ENCODE data around the gene LRP1. TPM values are rescaled to one million over a fixed set of nuclear protein-coding genes. Genes with fewer than 3 reads are reported as not detected.

Gene LRP1
- total and polyA plus RNA-seq, 2 of the 13 experiments (the other 11 are each of a cell fraction or from before 2014, with no cell fraction given) = 14.7 to 30.8 TPM

GRCh38 chr12:57183939-57184725, 55.8 kb downstream of the LRP1 start:
- Histone ChIP-seq H3K4me3 (replicated peaks in 1 of 3; ENCODE audit: insufficient read depth in 1 of 3, low read depth in 2 of 3, low read length in 3 of 3) (no peak overlapping the region), H4K20me1 (ENCODE audit: insufficient read depth, low read length) (no peaks in the 10 kb centered on the region), H3K4me1 (ENCODE audit: insufficient read depth, low read length) (no peaks in the 10 kb centered on the region), H3K4me2 (ENCODE audit: low read depth, low read length) (no peak overlapping the region), H3K36me3 (replicated peaks in 1 of 2; ENCODE audit: control insufficient read depth in 1 of 2, insufficient read depth in 2 of 2, low read length in 2 of 2) (peaks cover 65 to 90% of the 10 kb centered on the region in 2 experiments), H2AFZ (ENCODE audit: low read length) (no peak overlapping the region), H3K27me3 (ENCODE audit: control insufficient read depth in 1 of 2, insufficient read depth in 2 of 2, low read length in 2 of 2) (no peaks in the 10 kb centered on the region), H3K27ac (ENCODE audit: extremely low read length, insufficient read depth, low read length) (no peak overlapping the region), H3K79me2 (ENCODE audit: insufficient read depth, low read length) (no peaks in the 10 kb centered on the region), H3K9ac (ENCODE audit: insufficient read depth, low read depth, low read length) (no peak overlapping the region), H3K9me3 (ENCODE audit: low read length) (no peaks in the 10 kb centered on the region)
- BruUV-seq (replicated peaks) = no TSS peak
- ATAC-seq = no peak
- WGBS (ENCODE audit: low lambda C conversion rate) = 96% methylated on average over 11 of the region's 22 CpGs
- no peak for FAIRE-seq
- DNase-seq (ENCODE audit: low spot score) = no peak
- in situ Hi-C loops (cut with HindIII; ENCODE audit: extremely low pct_ligation_motif_present, low pct_unique_long_range_greater_than_20kb) (no loop called here), intact Hi-C loops (cut with micrococcal nuclease; ENCODE audit: unreplicated experiment) (loop anchor here (1.0 kb wide), 1 partner anchor 60 kb away; no protein-coding TSS in a partner anchor)
- TF ChIP-seq AGO2 (optimal IDR thresholded peaks at IDR 0.05; ENCODE audit: low read depth, low read length) (peak; percentile 10), ARHGAP35 (CRISPR knock-in tag; IDR thresholded peaks at IDR 0.05; ENCODE audit: borderline replicate concordance) (no peak), KLF16 (CRISPR knock-in tag; IDR thresholded peaks at IDR 0.05) (no peak)
- ChIA-PET POLR2A (interaction anchor here (1.3 to 4.7 kb wide), 3 partner anchors 10 to 57 kb away, joined by 3 to 36 read pairs (median 6); partner anchors contain the start of gene LRP1), CTCF (ENCODE audit: low intra/inter-chr PET ratio, low total read pairs) (interaction anchor here (1.7 to 4.0 kb wide), 2 partner anchors 60 to 72 kb away, joined by 7 to 37 read pairs; no protein-coding TSS in a partner anchor)

GRCh38 chr12:57185403-57185802, 57.1 kb downstream of the LRP1 start:
- TF ChIP-seq HHEX (CRISPR knock-in tag; IDR thresholded peaks at IDR 0.05) (no peak), TFE3 (CRISPR knock-in tag; IDR thresholded peaks at IDR 0.05) (no peak), RBFOX2 (IDR thresholded peaks at IDR 0.05; ENCODE audit: low read depth, low read length) (0 out of 2 replicates have a peak, but pooled peaks have one; percentile 33), LCORL (IDR thresholded peaks at IDR 0.05) (no peak), LCORL (CRISPR knock-in tag; IDR thresholded peaks at IDR 0.05) (no peak), AGO2 (optimal IDR thresholded peaks at IDR 0.05; ENCODE audit: low read depth, low read length) (peak; percentile 52)
- TF ChIP-seq, protein P1, sequence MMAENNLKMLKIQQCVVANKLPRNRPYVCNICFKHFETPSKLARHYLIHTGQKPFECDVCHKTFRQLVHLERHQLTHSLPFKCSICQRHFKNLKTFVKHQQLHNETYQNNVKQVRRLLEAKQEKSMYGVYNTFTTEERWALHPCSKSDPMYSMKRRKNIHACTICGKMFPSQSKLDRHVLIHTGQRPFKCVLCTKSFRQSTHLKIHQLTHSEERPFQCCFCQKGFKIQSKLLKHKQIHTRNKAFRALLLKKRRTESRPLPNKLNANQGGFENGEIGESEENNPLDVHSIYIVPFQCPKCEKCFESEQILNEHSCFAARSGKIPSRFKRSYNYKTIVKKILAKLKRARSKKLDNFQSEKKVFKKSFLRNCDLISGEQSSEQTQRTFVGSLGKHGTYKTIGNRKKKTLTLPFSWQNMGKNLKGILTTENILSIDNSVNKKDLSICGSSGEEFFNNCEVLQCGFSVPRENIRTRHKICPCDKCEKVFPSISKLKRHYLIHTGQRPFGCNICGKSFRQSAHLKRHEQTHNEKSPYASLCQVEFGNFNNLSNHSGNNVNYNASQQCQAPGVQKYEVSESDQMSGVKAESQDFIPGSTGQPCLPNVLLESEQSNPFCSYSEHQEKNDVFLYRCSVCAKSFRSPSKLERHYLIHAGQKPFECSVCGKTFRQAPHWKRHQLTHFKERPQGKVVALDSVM (CRISPR knock-in tag; IDR thresholded peaks at IDR 0.05) = no peak
- TF ChIP-seq, protein P2, sequence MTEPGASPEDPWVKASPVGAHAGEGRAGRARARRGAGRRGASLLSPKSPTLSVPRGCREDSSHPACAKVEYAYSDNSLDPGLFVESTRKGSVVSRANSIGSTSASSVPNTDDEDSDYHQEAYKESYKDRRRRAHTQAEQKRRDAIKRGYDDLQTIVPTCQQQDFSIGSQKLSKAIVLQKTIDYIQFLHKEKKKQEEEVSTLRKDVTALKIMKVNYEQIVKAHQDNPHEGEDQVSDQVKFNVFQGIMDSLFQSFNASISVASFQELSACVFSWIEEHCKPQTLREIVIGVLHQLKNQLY (CRISPR knock-in tag; IDR thresholded peaks at IDR 0.05) = no peak
- BruUV-seq (replicated peaks) = no TSS peak
- no peaks in the 10 kb centered on the region; a peak in 1 of 5 replicates for H3K27me3 ChIP-seq (ENCODE audit: control insufficient read depth in 1 of 2, insufficient read depth in 2 of 2, low read length in 2 of 2)
- H3K4me3 ChIP-seq (replicated peaks in 1 of 3; ENCODE audit: insufficient read depth in 1 of 3, low read depth in 2 of 3, low read length in 3 of 3) = no peak overlapping the region
- no peak overlapping the region for H2AFZ ChIP-seq (ENCODE audit: low read length)
- 98% methylated on average over 16 of the region's 25 CpGs for WGBS (ENCODE audit: low lambda C conversion rate)
- H3K27ac ChIP-seq (ENCODE audit: extremely low read length, insufficient read depth, low read length) = no peak overlapping the region
- peaks cover 62 to 89% of the 10 kb centered on the region in 2 experiments for H3K36me3 ChIP-seq (replicated peaks in 1 of 2; ENCODE audit: control insufficient read depth in 1 of 2, insufficient read depth in 2 of 2, low read length in 2 of 2)
- ChIA-PET POLR2A (no interaction called here), CTCF (ENCODE audit: low intra/inter-chr PET ratio, low total read pairs) (interaction anchor here (4.0 kb wide), 1 partner anchor 61 kb away, joined by 37 read pairs; no protein-coding TSS in a partner anchor)
- intact Hi-C loops (cut with micrococcal nuclease; ENCODE audit: unreplicated experiment) = no loop called here
- DNase-seq (ENCODE audit: low spot score) = no peak
- H3K79me2 ChIP-seq (ENCODE audit: insufficient read depth, low read length) = no peaks in the 10 kb centered on the region
- in situ Hi-C loops (cut with HindIII; ENCODE audit: extremely low pct_ligation_motif_present, low pct_unique_long_range_greater_than_20kb) = no loop called here
- FAIRE-seq = no peak
- H3K9me3 ChIP-seq (ENCODE audit: low read length) = no peaks in the 10 kb centered on the region
- no peaks in the 10 kb centered on the region for H3K4me1 ChIP-seq (ENCODE audit: insufficient read depth, low read length)
- no peak overlapping the region for H3K4me2 ChIP-seq (ENCODE audit: low read depth, low read length)
- ATAC-seq = no peak
- no peaks in the 10 kb centered on the region for H4K20me1 ChIP-seq (ENCODE audit: insufficient read depth, low read length)
- H3K9ac ChIP-seq (ENCODE audit: insufficient read depth, low read depth, low read length) = no peak overlapping the region

Measured in HepG2 (cell line).